Kidney (tissue), 14 donors: ENCODE results near the gene PDE9A. TPM values are rescaled to one million over a fixed set of nuclear protein-coding genes. Genes with fewer than 3 reads are reported as not detected.

Experiments used
- DNase-seq, 5 donors: peaks; one replicate each; pipeline ENCODE4 v3.0.0-alpha.2; 2013 to 2020
- FAIRE-seq: peaks from 2 replicates; lab custom pipeline; 2012; peaks lifted over from hg19 to GRCh38; lab: Jason Lieb, UNC
- H3K27ac ChIP-seq, 2 donors: one replicate each; pipeline ENCODE4 v1.7.0; 2013; ENCODE audit warnings: low read depth in 2 of 2, low read length in 2 of 2, inconsistent platforms in 1 of 2
- H3K27me3 ChIP-seq: one replicate; pipeline ENCODE4 v1.7.1; 2013; ENCODE audit warnings: low read length, inconsistent platforms; ENCODE audit not compliant: control insufficient read depth, insufficient read depth
- H3K36me3 ChIP-seq, 3 donors: one replicate each; pipeline versions ENCODE4 v1.7.0 to v1.7.1; 2013; ENCODE audit warnings: low read length in 3 of 3, control low read depth in 1 of 3, inconsistent platforms in 1 of 3; ENCODE audit not compliant: insufficient read depth in 3 of 3, control insufficient read depth in 2 of 3
- H3K4me1 ChIP-seq, 3 donors: one replicate each; pipeline versions ENCODE4 v1.7.0 to v1.7.1; 2013; ENCODE audit warnings: low read length in 3 of 3, inconsistent platforms in 1 of 3, low read depth in 1 of 3; ENCODE audit not compliant: control insufficient read depth in 2 of 3, insufficient read depth in 2 of 3
- H3K4me3 ChIP-seq, 3 donors: one replicate each; pipeline versions ENCODE4 v1.7.0 to v1.8.1; 2013; ENCODE audit warnings: low read length in 3 of 3, control low read depth in 1 of 3, inconsistent platforms in 1 of 3
- H3K9ac ChIP-seq, 3 donors: one replicate each; pipeline versions ENCODE4 v1.7.0 to v1.7.1; 2013; ENCODE audit warnings: low read length in 3 of 3, control low read depth in 1 of 3, inconsistent platforms in 1 of 3
- H3K9me3 ChIP-seq, 3 donors: one replicate each; pipeline versions ENCODE4 v1.7.0 to v1.7.1; 2013; ENCODE audit warnings: low read length in 3 of 3, control low read depth in 1 of 3, inconsistent platforms in 1 of 3; ENCODE audit not compliant: control insufficient read depth in 2 of 3, insufficient read depth in 1 of 3
- CTCF ChIP-seq: IDR thresholded peaks from 3 replicates; pipeline ENCODE4 v1.5.1; 2012; ENCODE audit warnings: mild to moderate bottlenecking, moderate library complexity, borderline replicate concordance; ENCODE audit not compliant: insufficient read depth; ENCODE audit errors: extremely low read depth
- intact Hi-C: fragments of 100-400 bp; cut with DNase I; formaldehyde crosslinking; loops from one replicate; pipeline ENCODE4 v1.11.1; 2022
- polyA plus RNA-seq: library from polyadenylated mRNA; stranded (reverse); fragments of 350-450 nt; fragmentation: Illumina TruSeq; extraction: RNeasy Lipid Tissue Mini Kit (QIAGEN cat#74804); gene quantifications from one replicate; pipeline ENCODE4 v1.2.3, GENCODE V29; 2014; ENCODE audit warnings: low read depth, low replicate concordance; ENCODE audit not compliant: insufficient read depth
- total RNA-seq: library from RNA; stranded (reverse); fragmentation: NEBNext Ultra II Directional; extraction: Animal tissue kit (Norgen Biotek cat#: 25700); gene quantifications from one replicate; pipeline ENCODE4 v1.2.1, GENCODE V29; 2021
- donor health status: control.
- donor health status: control.
- donor health status: control.
- donor health status: control.
- donor health status: control.
- donor health status: DM: yes; HTN: yes; CAD: no.
- donor health status: Normal renal cell carcinoma (clear cell type).

Gene PDE9A
- total and polyA plus RNA-seq, 2 donors from 2014 or later, result 30.1 to 39.0 TPM

GRCh38 chr21:42747276-42747701, 93.9 kb downstream of the PDE9A start:
- Histone ChIP-seq H3K4me3 (no peak overlapping the region), H3K9me3 (no peaks in the 10 kb centered on the region), H3K4me1 (no peaks in the 10 kb centered on the region), H3K9ac (no peak overlapping the region), H3K36me3 (peaks cover 0 to 12% (median 0%) of the 10 kb centered on the region in 3 donors), H3K27me3 (no peaks in the 10 kb centered on the region), H3K27ac (no peak overlapping the region)
- peak in 1 of 5 donors; percentile 61 for DNase-seq
- intact Hi-C loops, result no loop called here
- TF ChIP-seq CTCF, result no peak
- no peak for FAIRE-seq

- no peak for TF ChIP-seq CTCF
- no peak overlapping the region for H3K9ac ChIP-seq
- intact Hi-C loops, result no loop called here
- H3K36me3 ChIP-seq, result peaks cover 0 to 12% (median 0%) of the 10 kb centered on the region in 3 donors
- no peak overlapping the region for H3K4me3 ChIP-seq
- H3K4me1 ChIP-seq, result no peaks in the 10 kb centered on the region
- peak overlapping the region in 1 of 2 donors; percentile 23 for H3K27ac ChIP-seq
- FAIRE-seq (no peak), DNase-seq (peak in 1 of 5 donors; percentile 43)
- no peaks in the 10 kb centered on the region for H3K27me3 ChIP-seq
- no peaks in the 10 kb centered on the region for H3K9me3 ChIP-seq
Measured at GRCh38 chr21:42747746-42748351, 94.4 kb downstream of the PDE9A start.

- no peak for TF ChIP-seq CTCF
- H3K27me3 ChIP-seq, result no peaks in the 10 kb centered on the region
- peak overlapping the region in 1 of 2 donors; percentile 18 for H3K27ac ChIP-seq
- DNase-seq (no peak), FAIRE-seq (no peak)
- no peak overlapping the region for H3K4me3 ChIP-seq
- H3K9ac ChIP-seq, result no peak overlapping the region
- H3K36me3 ChIP-seq, result peaks cover 0 to 12% (median 0%) of the 10 kb centered on the region in 3 donors
- no peaks in the 10 kb centered on the region for H3K9me3 ChIP-seq
- no peaks in the 10 kb centered on the region for H3K4me1 ChIP-seq
- intact Hi-C loops, result no loop called here
Measured at GRCh38 chr21:42748620-42749176, 95.3 kb downstream of the PDE9A start.
